HEK293 (cell line): Measurements from ENCODE around the gene IGDCC3.
A peak's percentile ranks its signal among the peaks of the same experiment; 100 is the strongest.

ENCODE experiments used
- CTCF ChIA-PET: fragments of 350-600 bp; formaldehyde crosslinking; extraction: SDS; loops from one replicate; lab custom pipeline; 2021; ENCODE audit warnings: antibody characterized with exemption; lab: Yijun Ruan, JAX
- POLR2A ChIA-PET: fragments of 300-600 bp; formaldehyde crosslinking; extraction: SDS; loops from one replicate; lab custom pipeline; 2020; ENCODE audit warnings: antibody characterized with exemption, inconsistent platforms; lab: Yijun Ruan, JAX
- H3K27ac ChIP-seq: fragments of 200-500 bp; sonication (Bioruptor generic); 2 replicates; pipeline ENCODE4 v1.5.1; 2014; ENCODE audit warnings: low read depth, low read length, control low read depth, inconsistent platforms; ENCODE audit errors: extremely low read depth
- H3K36me3 ChIP-seq, 2 experiments: fragments of 200-500 bp in 1 of 2; sonication (Bioruptor generic) in 1 of 2; 1 replicate in 1 of 2; 2 replicates in 1 of 2; pipeline ENCODE4 v1.5.1; 2014 to 2017; ENCODE audit warnings: inconsistent platforms in 2 of 2, low read length in 2 of 2; ENCODE audit not compliant: control insufficient read depth in 2 of 2, insufficient read depth in 1 of 2
- H3K4me1 ChIP-seq: fragments of 200-500 bp; sonication (Bioruptor generic); 2 replicates; pipeline ENCODE4 v1.5.1; 2014; ENCODE audit warnings: mild to moderate bottlenecking, low read length, inconsistent platforms; ENCODE audit not compliant: control insufficient read depth, insufficient read depth
- H3K4me3 ChIP-seq: 2 replicates; pipeline ENCODE4 v1.5.1; 2011; ENCODE audit warnings: low read depth, mild to moderate bottlenecking, control low read depth, low read length, moderate library complexity
- H3K9me3 ChIP-seq: fragments of 200-500 bp; sonication (Bioruptor generic); 2 replicates; pipeline ENCODE4 v1.5.1; 2014; ENCODE audit warnings: low read depth, low read length, inconsistent platforms; ENCODE audit not compliant: control insufficient read depth, insufficient read depth
- BCL6B ChIP-seq: fragments of 450-650 bp; formaldehyde crosslinking; IDR thresholded peaks from 2 replicates; pipeline ENCODE4 v1.5.1; 2017; ENCODE audit warnings: missing biosample characterization, missing genetic modification characterization
- GLIS2 ChIP-seq: fragments of 450-650 bp; formaldehyde crosslinking; IDR thresholded peaks from 2 replicates; pipeline ENCODE4 v1.5.1; 2016; ENCODE audit warnings: missing biosample characterization, missing genetic modification characterization
- KLF8 ChIP-seq: fragments of 450-650 bp; formaldehyde crosslinking; IDR thresholded peaks from 2 replicates; pipeline ENCODE4 v1.5.1; 2016; ENCODE audit warnings: missing biosample characterization, missing genetic modification characterization
- PATZ1 ChIP-seq: fragments of 450-650 bp; formaldehyde crosslinking; IDR thresholded peaks from 2 replicates; pipeline ENCODE4 v1.5.1; 2016; ENCODE audit warnings: missing biosample characterization, missing genetic modification characterization
- REPIN1 ChIP-seq: fragments of 450-650 bp; formaldehyde crosslinking; IDR thresholded peaks from 2 replicates; pipeline ENCODE4 v1.5.1; 2017; ENCODE audit warnings: missing biosample characterization, missing genetic modification characterization, low read depth
- ZBTB1 ChIP-seq: fragments of 450-650 bp; formaldehyde crosslinking; IDR thresholded peaks from 2 replicates; pipeline ENCODE4 v1.5.1; 2016; ENCODE audit warnings: missing biosample characterization, missing genetic modification characterization
- ZBTB17 ChIP-seq: fragments of 450-650 bp; formaldehyde crosslinking; IDR thresholded peaks from 2 replicates; pipeline ENCODE4 v1.5.1; 2016; ENCODE audit warnings: missing biosample characterization, missing genetic modification characterization
- ZBTB48 ChIP-seq: fragments of 450-650 bp; formaldehyde crosslinking; IDR thresholded peaks from 2 replicates; pipeline ENCODE4 v1.5.1; 2016; ENCODE audit warnings: missing biosample characterization, missing genetic modification characterization
- ZFP3 ChIP-seq: fragments of 450-650 bp; formaldehyde crosslinking; IDR thresholded peaks from 2 replicates; pipeline ENCODE4 v1.5.1; 2016; ENCODE audit warnings: low read depth, missing biosample characterization, missing genetic modification characterization
- ZNF24 ChIP-seq: fragments of 450-650 bp; formaldehyde crosslinking; IDR thresholded peaks from 2 replicates; pipeline ENCODE4 v1.5.1; 2016; ENCODE audit warnings: missing biosample characterization, missing genetic modification characterization
- ZNF274 ChIP-seq, 2 experiments: fragments of 200-500 bp in 1 of 2; fragments of 450-650 bp in 1 of 2; sonication (Bioruptor generic) in 1 of 2; formaldehyde crosslinking in 1 of 2; IDR thresholded peaks; 2 replicates each; pipeline versions ENCODE4 v1.5.1 to v1.6.1; 2014 to 2016; ENCODE audit warnings: borderline replicate concordance in 1 of 2, inconsistent platforms in 1 of 2, low read length in 1 of 2, missing biosample characterization in 1 of 2, missing genetic modification characterization in 1 of 2
- ZNF48 ChIP-seq: fragments of 450-650 bp; formaldehyde crosslinking; IDR thresholded peaks from 2 replicates; pipeline ENCODE4 v1.5.1; 2016; ENCODE audit warnings: missing biosample characterization, missing genetic modification characterization
- ZNF521 ChIP-seq: fragments of 450-650 bp; formaldehyde crosslinking; IDR thresholded peaks from 2 replicates; pipeline ENCODE4 v1.5.1; 2017; ENCODE audit warnings: missing biosample characterization, mild to moderate bottlenecking, missing genetic modification characterization
- ZNF548 ChIP-seq: fragments of 450-650 bp; formaldehyde crosslinking; IDR thresholded peaks from 2 replicates; pipeline ENCODE4 v1.5.1; 2016; ENCODE audit warnings: missing biosample characterization, missing genetic modification characterization
- ZNF585B ChIP-seq: fragments of 450-650 bp; formaldehyde crosslinking; IDR thresholded peaks from 2 replicates; pipeline ENCODE4 v1.5.1; 2016; ENCODE audit warnings: missing biosample characterization, missing genetic modification characterization
- ZNF600 ChIP-seq: fragments of 450-650 bp; formaldehyde crosslinking; IDR thresholded peaks from 2 replicates; pipeline ENCODE4 v1.5.1; 2016; ENCODE audit warnings: missing biosample characterization, missing genetic modification characterization
- ZNF660 ChIP-seq: fragments of 450-650 bp; IDR thresholded peaks from 2 replicates; pipeline ENCODE4 v1.5.1; 2018; ENCODE audit warnings: missing biosample characterization, mild to moderate bottlenecking, missing genetic modification characterization
- ZNF707 ChIP-seq: fragments of 450-650 bp; formaldehyde crosslinking; IDR thresholded peaks from 2 replicates; pipeline ENCODE4 v1.5.1; 2016; ENCODE audit warnings: missing biosample characterization, missing genetic modification characterization
- TF ChIP-seq, protein P1 (sequence below): fragments of 450-650 bp; formaldehyde crosslinking; IDR thresholded peaks from 2 replicates; pipeline ENCODE4 v1.5.1; 2016; ENCODE audit warnings: missing biosample characterization, missing genetic modification characterization
- TF ChIP-seq, protein P2 (sequence below): fragments of 450-650 bp; formaldehyde crosslinking; IDR thresholded peaks from 2 replicates; pipeline ENCODE4 v1.5.1; 2017; ENCODE audit warnings: missing biosample characterization, missing genetic modification characterization

IGDCC3 gene

GRCh38 chr15:65421360-65422215 is 43.8 kb upstream of the IGDCC3 start (continued):
- TF ChIP-seq PATZ1 (peak; percentile 87), ZNF521 (tag by site-specific recombination) (no peak), ZNF274 (IDR thresholded peaks at IDR 0.05; ENCODE audit: low read length) (no peak), ZNF274 (tag by site-specific recombination; IDR thresholded peaks at IDR 0.05; ENCODE audit: borderline replicate concordance) (no peak)

GRCh38 chr15:65420975-65421359 is 43.2 kb upstream of the IGDCC3 start:
- H3K4me3 ChIP-seq, result no peak overlapping the region
- H3K36me3 ChIP-seq, result no peaks in the 10 kb centered on the region
- peaks cover 20% of the 10 kb centered on the region for H3K4me1 ChIP-seq
- peak overlapping the region; percentile 63 for H3K27ac ChIP-seq
- ChIA-PET POLR2A (interaction anchor here (0.7 to 2.6 kb wide), 7 partner anchors 12 to 190 kb away, joined by 3 to 13 read pairs (median 4); partner anchors contain the start of genes DPP8, HACD3, INTS14 and RNU5B-1), CTCF (interaction anchor here (0.6 to 2.9 kb wide), 7 partner anchors 10 to 35 kb away, joined by 3 to 27 read pairs (median 4); no protein-coding TSS in a partner anchor)
- TF ChIP-seq, protein P1, sequence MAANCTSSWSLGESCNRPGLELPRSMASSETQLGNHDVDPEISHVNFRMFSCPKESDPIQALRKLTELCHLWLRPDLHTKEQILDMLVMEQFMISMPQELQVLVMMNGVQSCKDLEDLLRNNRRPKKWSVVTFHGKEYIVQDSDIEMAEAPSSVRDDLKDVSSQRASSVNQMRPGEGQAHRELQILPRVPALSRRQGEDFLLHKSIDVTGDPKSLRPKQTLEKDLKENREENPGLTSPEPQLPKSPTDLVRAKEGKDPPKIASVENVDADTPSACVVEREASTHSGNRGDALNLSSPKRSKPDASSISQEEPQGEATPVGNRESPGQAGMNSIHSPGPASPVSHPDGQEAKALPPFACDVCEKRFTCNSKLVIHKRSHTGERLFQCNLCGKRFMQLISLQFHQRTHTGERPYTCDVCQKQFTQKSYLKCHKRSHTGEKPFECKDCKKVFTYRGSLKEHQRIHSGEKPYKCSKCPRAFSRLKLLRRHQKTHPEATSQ (tag by site-specific recombination), result no peak
- no peak for TF ChIP-seq ZNF707 (tag by site-specific recombination)
- TF ChIP-seq BCL6B (tag by site-specific recombination), result no peak
- TF ChIP-seq ZNF600, result 0 out of 2 replicates have a peak, but pooled peaks have one; percentile 25
- no peak for TF ChIP-seq REPIN1 (tag by site-specific recombination)
- no peak for TF ChIP-seq ZNF585B (tag by site-specific recombination)
- TF ChIP-seq ZNF48 (tag by site-specific recombination), result no peak
- TF ChIP-seq ZNF548 (tag by site-specific recombination), result no peak
- no peak for TF ChIP-seq ZNF660
- TF ChIP-seq ZBTB1 (tag by site-specific recombination), result no peak
- peak; percentile 74; the same call in 1 of the 2 replicates for TF ChIP-seq ZNF24 (tag by site-specific recombination)
- TF ChIP-seq ZBTB48 (tag by site-specific recombination), result peak; percentile 61
- TF ChIP-seq KLF8 (tag by site-specific recombination), result no peak
- H3K9me3 ChIP-seq, result no peaks in the 10 kb centered on the region

- TF ChIP-seq GLIS2 (peak; percentile 37; the same call in 1 of the 2 replicates), ZNF521 (tag by site-specific recombination) (no peak), ZNF600 (peak; percentile 97), ZFP3 (tag by site-specific recombination) (no peak), ZBTB17 (peak; percentile 56)
- TF ChIP-seq, protein P2, sequence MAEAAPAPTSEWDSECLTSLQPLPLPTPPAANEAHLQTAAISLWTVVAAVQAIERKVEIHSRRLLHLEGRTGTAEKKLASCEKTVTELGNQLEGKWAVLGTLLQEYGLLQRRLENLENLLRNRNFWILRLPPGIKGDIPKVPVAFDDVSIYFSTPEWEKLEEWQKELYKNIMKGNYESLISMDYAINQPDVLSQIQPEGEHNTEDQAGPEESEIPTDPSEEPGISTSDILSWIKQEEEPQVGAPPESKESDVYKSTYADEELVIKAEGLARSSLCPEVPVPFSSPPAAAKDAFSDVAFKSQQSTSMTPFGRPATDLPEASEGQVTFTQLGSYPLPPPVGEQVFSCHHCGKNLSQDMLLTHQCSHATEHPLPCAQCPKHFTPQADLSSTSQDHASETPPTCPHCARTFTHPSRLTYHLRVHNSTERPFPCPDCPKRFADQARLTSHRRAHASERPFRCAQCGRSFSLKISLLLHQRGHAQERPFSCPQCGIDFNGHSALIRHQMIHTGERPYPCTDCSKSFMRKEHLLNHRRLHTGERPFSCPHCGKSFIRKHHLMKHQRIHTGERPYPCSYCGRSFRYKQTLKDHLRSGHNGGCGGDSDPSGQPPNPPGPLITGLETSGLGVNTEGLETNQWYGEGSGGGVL, result 0 out of 2 replicates have a peak, but pooled peaks have one; percentile 14
- ChIA-PET POLR2A (interaction anchor here (0.5 to 1.2 kb wide), 2 partner anchors 113 to 193 kb away, joined by 3 read pairs; partner anchors contain the start of gene INTS14), CTCF (interaction anchor here (0.8 to 2.6 kb wide), 3 partner anchors 15 to 100 kb away, joined by 3 to 11 read pairs (median 5); no protein-coding TSS in a partner anchor)
- Histone ChIP-seq H3K36me3 (no peaks in the 10 kb centered on the region), H3K27ac (no peak overlapping the region), H3K9me3 (no peaks in the 10 kb centered on the region), H3K4me3 (no peak overlapping the region), H3K4me1 (peaks cover 33% of the 10 kb centered on the region)
Measured at GRCh38 chr15:65418596-65418995, 40.8 kb upstream of the IGDCC3 start.
